ENCODE measurements around the gene MAPK1.
"Not testable (repeated sequence)": the region's sequence is repeated elsewhere in the genome, so short reads cannot be mapped to it uniquely, and the experiment has no call there.

MAPK1 gene

DNA sequence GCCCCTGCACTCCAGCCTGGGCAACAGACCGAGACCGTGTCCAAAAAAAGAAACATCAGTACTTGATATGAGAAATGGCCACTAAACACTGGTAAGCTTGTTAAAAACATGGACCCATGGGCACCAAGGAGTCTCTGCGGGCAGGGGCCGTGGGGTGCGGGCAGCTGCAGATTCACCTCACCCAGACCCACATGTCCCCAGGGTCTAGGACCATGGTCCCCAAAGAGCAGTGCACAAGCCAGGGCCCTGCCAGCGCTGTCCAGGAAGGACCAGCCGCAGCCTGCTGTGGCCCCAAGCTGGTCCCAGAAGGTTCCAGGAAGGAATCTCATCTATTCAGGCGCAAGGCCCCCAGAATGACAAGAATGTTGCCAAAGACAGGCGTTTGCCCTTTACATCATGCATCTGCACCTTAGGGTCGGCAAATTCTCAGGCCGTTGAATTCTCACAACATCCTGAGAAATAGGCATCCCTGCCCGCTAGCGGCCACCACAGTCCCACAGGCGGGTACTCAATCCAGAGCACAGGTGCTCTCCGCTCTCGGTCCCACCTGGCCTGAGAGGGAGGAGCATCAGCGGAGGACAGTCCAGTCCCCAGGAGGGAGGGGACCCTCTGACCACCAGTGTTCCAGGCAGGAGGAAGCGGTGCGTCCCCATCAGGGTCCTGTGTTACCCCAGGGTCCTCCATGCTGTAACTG is 141.3 kb downstream of the MAPK1 start:
- DNase-seq (ENCODE audit: low read depth) = no peak

DNA sequence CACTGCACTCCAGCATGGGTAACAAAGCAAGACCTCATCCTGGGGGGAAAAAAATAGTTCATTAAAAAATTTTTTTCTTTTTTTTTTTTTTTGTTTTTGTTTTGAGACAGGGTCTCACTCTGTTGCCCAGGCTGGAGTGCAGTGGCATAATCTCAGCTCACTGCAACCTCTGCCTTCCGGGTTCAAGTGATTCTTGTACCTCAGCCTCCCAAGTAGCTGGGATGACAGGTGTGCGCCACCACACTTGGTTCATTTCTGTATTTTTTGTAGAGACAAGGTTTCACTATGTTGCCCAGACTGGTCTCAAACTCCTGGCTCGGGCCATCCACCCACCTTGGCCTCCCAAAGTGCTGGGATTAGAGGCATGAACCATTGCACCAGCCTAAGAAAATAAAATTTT is 142.9 kb downstream of the MAPK1 start:
- DNase-seq (ENCODE audit: low read depth) = not testable (repeated sequence)

GRCh38 chr22:21721195-21721852 is 146.1 kb downstream of the MAPK1 start:
- not testable (repeated sequence) for DNase-seq (ENCODE audit: low read depth)

- not testable (repeated sequence) for DNase-seq (ENCODE audit: low read depth)
Observed at GRCh38 chr22:21720191-21720859, 147.1 kb downstream of the MAPK1 start.

DNA sequence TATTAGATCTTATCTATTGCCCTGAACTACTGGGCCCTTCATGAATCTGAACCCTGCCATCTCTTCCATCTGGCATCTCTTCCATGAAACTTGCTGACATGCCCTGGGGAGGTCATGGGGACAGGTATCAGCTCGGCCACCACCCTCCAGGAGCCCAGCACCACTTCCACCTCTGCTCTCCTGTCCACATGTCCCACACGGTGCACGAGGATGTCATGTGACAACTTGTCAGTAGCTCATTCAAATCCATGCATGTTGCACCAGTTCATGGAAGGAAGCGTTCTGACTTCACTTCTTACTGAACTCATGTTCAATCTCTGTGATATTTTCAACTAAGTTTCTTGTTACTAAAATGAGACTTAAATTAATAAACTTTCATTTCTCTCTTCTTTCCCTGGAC is 148.4 kb downstream of the MAPK1 start:
- DNase-seq (ENCODE audit: low read depth) = no peak

DNA sequence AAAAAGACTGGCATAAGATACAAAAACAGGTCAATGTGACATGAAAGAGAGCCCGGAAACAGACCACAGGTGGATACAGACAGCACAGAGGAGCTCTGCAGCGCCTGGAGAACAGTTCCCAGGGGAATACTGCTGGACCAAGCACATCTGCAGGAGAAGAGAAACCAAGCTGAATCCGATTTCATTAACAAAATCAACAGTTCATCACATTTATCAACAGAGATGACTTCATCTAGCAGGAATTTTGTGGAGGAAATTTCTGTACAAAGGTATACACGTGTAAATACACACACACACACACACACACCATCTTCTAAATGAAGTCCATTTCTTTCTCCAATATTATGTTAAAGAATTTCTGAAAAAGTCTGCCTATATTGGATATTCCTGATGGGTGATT is 148.9 kb downstream of the MAPK1 start:
- no peak for DNase-seq (ENCODE audit: low read depth)

GRCh38 chr22:21716395-21717122 is 150.9 kb downstream of the MAPK1 start:
- DNase-seq (ENCODE audit: low read depth) = not testable (repeated sequence)

- DNase-seq (ENCODE audit: low read depth) = no peak
Observed at GRCh38 chr22:21714786-21715185, 152.7 kb downstream of the MAPK1 start.

DNA sequence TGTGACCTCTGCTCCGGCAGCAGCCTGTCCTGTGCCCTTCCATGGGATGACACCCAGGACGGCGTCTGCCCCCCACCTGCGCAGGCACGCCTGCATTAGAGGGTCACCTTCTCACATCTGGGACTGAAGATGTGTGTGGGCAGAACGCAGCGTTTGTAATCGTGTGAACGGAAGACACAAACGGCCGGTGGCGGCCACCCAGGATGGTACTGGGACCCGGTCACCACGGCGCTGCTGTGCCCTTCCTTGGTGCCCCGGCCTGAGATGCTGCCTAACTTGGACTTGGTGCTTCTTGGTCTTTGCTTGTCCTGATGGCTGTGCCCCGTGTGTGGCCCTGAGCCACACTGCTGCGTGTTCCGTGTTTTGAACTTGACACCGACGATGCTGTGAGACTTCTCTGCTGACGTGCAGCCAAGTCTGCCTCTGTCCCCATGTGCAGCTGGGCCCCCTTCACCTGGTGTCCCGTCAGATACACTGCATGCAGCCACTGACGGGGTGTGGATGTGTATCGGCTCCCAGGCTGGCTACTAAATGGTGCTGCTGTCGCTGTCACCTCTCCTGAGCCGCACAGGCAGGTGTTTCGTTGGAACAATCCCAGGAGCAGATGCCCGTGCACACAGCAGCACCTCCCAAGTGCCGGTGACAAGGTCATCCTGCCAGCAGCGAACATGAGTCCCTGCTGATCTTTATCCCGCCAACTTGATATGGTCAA is 153.2 kb downstream of the MAPK1 start:
- no peak for DNase-seq (ENCODE audit: low read depth)

DNA sequence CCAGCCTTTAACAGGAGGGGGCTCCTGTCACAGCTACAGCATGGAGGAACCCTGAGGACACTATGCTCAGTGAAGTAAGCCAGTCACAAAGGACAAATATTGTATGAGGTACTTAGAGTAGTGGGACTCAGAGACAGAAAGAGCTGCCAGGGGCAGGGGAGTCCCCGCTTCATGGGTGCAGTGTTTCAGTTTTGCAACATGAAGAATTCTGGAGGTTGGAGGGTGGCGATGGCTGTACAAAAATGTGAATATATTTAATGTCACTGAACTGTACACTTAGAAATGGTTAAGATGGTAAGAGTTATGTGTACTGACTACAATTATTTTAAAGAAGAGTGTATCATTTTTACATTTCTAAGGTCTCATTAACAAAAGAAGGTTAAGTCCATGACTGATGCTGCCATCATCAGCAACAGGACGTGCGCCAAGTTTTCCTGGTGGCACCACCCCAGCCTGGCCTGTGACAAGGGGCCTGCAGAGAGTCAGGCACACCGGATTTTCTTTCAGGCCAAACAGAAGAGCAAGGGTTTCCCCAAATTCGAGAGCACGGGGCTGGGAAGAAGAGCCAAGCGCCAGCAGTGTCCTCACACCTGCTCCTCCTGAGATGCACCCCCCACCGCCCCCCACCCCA is 153.9 kb downstream of the MAPK1 start:
- no peak for DNase-seq (ENCODE audit: low read depth)

DNA sequence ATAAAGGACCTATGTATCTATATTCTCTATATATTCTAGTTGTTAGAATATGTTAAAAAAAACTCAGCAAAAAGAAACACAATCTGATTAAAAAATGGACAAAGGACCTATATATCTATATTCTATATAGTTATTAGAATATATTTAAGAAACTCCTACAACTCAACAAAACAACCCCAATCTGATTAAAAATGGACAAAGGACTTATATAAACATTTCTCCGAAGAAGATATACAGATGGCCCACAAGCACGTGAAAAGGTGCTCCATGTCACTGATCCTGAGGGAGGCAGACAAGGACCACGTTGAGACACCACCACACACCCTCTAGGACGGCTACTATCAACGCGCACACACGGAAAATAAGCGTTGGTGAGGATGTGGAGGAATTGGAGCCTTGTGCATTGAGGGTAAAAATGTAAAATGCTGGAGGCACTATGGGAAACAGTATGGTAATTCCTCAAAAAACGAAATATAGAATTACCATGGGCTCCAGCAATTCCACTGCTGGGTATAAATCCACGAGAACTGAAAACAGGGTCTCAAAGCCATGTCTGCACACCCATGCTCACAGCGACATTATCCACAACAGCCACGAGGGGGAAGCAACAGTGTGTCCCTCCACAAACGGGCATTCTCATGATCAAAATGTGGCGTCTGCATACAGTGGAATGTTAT is 154.6 kb downstream of the MAPK1 start:
- peak; percentile 69 for DNase-seq (ENCODE audit: low read depth)

DNA sequence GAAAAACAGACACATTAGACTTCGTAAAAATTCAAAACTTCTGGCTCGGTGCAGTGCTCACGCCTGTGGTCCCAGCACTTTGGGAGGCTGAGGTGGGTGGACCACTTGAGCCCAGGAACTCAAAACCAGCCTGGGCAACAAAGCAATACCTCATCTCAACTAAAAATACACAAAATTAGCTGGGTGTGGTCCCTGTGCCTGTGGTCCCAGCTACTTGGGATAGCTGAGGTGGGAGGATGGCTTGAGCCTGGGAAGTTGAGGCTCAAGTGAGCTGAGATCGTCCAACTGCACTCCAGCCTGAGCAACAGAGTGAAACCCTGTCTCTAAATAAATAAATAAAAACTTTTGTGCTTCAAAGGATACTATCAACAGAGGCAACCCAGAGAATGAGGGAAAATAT is 155.6 kb downstream of the MAPK1 start:
- no peak for DNase-seq (ENCODE audit: low read depth)

DNA sequence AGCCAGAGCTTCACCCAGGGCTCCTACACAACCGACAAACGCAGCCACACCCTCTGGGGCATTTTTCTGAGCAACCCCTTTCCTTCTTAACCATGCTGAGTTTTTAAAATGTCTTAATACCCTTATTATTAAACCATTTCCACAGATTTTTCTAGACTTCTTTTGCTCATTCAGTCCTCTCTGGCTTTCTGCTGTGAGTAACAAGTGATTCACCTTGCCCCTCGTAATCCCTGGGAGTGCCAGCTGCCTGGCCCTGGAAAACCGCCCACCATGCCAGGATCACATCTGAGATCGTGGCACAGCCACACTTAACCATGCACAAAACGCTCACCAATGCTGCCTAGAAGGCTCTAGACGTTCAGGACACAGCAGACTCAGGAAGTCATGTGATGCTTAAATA is 157.3 kb downstream of the MAPK1 start:
- DNase-seq (ENCODE audit: low read depth) = no peak

DNA sequence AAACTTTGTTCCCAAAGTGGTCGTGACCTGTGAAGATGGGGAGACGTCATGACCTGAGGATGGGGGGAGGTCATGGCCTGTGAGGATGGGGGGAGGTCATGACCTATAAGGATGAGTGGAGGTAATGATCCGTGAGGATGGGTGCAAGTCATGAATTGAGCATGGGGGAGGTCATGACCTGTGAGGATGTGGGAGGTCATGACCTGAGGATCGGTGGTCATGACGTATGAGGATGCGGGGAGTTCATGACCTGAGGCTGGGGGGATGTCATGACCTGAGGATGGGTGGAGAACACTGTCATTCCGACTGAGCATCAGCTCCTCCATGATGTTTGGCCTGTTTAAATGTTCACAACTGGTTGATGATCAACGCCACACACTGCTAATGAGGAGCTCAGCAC is 157.8 kb downstream of the MAPK1 start:
- DNase-seq (ENCODE audit: low read depth) = no peak

DNA sequence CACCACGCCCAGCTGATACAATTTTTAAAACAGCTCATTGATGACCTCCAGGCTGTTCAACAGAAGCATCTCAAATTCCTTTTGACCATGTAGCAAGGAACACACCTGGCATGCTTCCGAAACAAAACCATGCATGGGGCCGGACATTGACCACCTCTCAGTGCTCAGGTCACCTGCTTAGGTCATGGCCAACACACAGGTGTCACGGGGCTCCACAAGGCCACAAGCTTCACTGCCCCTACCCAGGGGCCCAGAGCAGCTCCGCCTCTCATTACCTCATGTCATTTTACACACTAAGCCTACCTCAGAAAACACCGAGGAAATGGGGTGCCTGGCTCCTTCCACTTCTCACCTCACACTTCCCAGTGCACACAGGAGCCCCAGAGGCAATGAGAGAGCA is 158.5 kb downstream of the MAPK1 start:
- DNase-seq (ENCODE audit: low read depth) = no peak

GRCh38 chr22:21707677-21708076 is 159.8 kb downstream of the MAPK1 start:
- no peak for DNase-seq (ENCODE audit: low read depth)

All from amniotic epithelial cell (primary cell).